Measurements from ENCODE around the gene DMD. TPM values are rescaled to one million over a fixed set of nuclear protein-coding genes. Genes with fewer than 3 reads are reported as not detected.

The DMD gene
- total RNA-seq, 1 donor from 2014 or later = 30.6 TPM

DNA sequence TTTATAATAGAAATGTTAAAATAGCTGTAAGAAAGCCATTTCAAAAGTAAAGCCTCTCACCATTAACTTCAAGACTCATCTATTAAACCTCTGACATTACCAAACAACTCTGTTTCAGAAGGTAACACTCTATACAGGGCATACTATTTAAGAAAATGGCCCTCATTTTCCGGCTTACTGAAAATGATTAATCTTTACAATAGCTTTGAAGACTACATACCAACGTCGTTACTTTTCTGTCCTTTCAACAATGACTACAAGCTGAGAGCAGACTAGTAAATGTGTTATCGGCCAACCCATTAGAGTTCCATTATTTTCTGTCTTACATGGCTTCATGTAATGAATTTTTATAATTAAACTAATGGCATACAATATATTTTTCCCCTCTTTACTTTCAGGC, 1545.9 kb downstream of the DMD start:
- no peak overlapping the region for H3K9ac ChIP-seq
- H3K36me3 ChIP-seq = no peaks in the 10 kb centered on the region
- no peak overlapping the region for H3K4me2 ChIP-seq
- Mint-ChIP-seq H3K27me3 (ENCODE audit: insufficient read depth, low read depth) (no peaks in the 10 kb centered on the region), H3K27ac (no peak overlapping the region), H3K4me1 (peaks cover 27% of the 10 kb centered on the region), H3K36me3 (peaks cover 5% of the 10 kb centered on the region), H3K9me3 (peaks cover 5% of the 10 kb centered on the region), H3K4me3 (no peak overlapping the region)
- H3K9me3 ChIP-seq (ENCODE audit: low read depth) = no peaks in the 10 kb centered on the region
- H3K27me3 ChIP-seq = no peaks in the 10 kb centered on the region
- H2AFZ ChIP-seq (replicated peaks) = no peak overlapping the region
- H3K27ac ChIP-seq = no peak overlapping the region
- TF ChIP-seq EZH2 (IDR thresholded peaks at IDR 0.05) = no peak
- TF ChIP-seq EZH2phosphoT487 (IDR thresholded peaks at IDR 0.05) = no peak
- TF ChIP-seq CTCF (IDR thresholded peaks at IDR 0.05) = no peak
- no peaks in the 10 kb centered on the region for H3K79me2 ChIP-seq (ENCODE audit: low read depth)
- H3F3A ChIP-seq (ENCODE audit: low read depth) = no peaks in the 10 kb centered on the region
- H3K4me1 ChIP-seq = no peaks in the 10 kb centered on the region
- DNase-seq (ENCODE audit: low spot score) = no peak
- H4K20me1 ChIP-seq (ENCODE audit: low read depth) = no peaks in the 10 kb centered on the region
- no peak overlapping the region for H3K4me3 ChIP-seq

DNA sequence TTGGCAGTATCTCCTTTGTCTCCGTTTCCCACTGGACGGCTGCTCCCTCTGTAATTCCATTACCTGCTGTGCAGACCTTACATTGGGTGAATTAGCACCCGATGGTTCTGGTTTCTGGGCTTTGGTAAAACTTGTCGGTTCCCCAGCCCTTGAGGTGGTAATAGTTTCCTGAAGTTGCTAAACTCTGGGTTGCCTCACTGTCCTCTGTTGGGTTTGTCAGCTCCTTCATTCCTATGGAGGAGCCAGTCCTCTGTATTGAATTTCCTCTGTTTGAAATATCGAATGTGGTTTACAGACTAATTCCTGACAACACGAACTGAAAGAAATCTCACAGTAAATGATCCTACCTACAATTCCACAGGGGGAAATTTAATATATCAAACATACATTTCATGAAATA, 1548.2 kb downstream of the DMD start:
- Histone ChIP-seq H3K27ac (no peak overlapping the region), H3K9me3 (ENCODE audit: low read depth) (no peaks in the 10 kb centered on the region), H3K36me3 (no peaks in the 10 kb centered on the region), H3K79me2 (ENCODE audit: low read depth) (no peaks in the 10 kb centered on the region), H3K4me2 (no peak overlapping the region), H3F3A (ENCODE audit: low read depth) (no peaks in the 10 kb centered on the region), H4K20me1 (ENCODE audit: low read depth) (no peaks in the 10 kb centered on the region), H3K27me3 (no peaks in the 10 kb centered on the region), H2AFZ (replicated peaks) (no peak overlapping the region), H3K4me3 (no peak overlapping the region), H3K4me1 (no peaks in the 10 kb centered on the region), H3K9ac (no peak overlapping the region)
- no peak for TF ChIP-seq CTCF (IDR thresholded peaks at IDR 0.05)
- no peak for TF ChIP-seq EZH2phosphoT487 (IDR thresholded peaks at IDR 0.05)
- no peak for TF ChIP-seq EZH2 (IDR thresholded peaks at IDR 0.05)
- H3K9me3 Mint-ChIP-seq = no peaks in the 10 kb centered on the region
- H3K36me3 Mint-ChIP-seq = no peaks in the 10 kb centered on the region
- H3K4me3 Mint-ChIP-seq = no peak overlapping the region
- no peaks in the 10 kb centered on the region for H3K27me3 Mint-ChIP-seq (ENCODE audit: insufficient read depth, low read depth)
- peaks cover 31% of the 10 kb centered on the region for H3K4me1 Mint-ChIP-seq
- no peak for DNase-seq (ENCODE audit: low spot score)
- H3K27ac Mint-ChIP-seq = no peak overlapping the region

GRCh38 chrX:31661280-31661810, 1550.0 kb downstream of the DMD start:
- H3K9me3 Mint-ChIP-seq = peaks cover 2% of the 10 kb centered on the region

More at GRCh38 chrX:31661280-31661810, 1550.0 kb downstream of the DMD start:
- H3K4me2 ChIP-seq = no peak overlapping the region
- H3K27me3 ChIP-seq = no peaks in the 10 kb centered on the region
- no peaks in the 10 kb centered on the region for H3K9me3 ChIP-seq (ENCODE audit: low read depth)
- no peaks in the 10 kb centered on the region for H4K20me1 ChIP-seq (ENCODE audit: low read depth)
- H3K4me3 ChIP-seq = no peak overlapping the region
- Mint-ChIP-seq H3K36me3 (peaks cover 6% of the 10 kb centered on the region), H3K4me3 (no peak overlapping the region), H3K27ac (no peak overlapping the region), H3K27me3 (ENCODE audit: insufficient read depth, low read depth) (no peaks in the 10 kb centered on the region), H3K4me1 (peaks cover 31% of the 10 kb centered on the region)
- no peak overlapping the region for H3K27ac ChIP-seq
- no peaks in the 10 kb centered on the region for H3F3A ChIP-seq (ENCODE audit: low read depth)
- H3K79me2 ChIP-seq (ENCODE audit: low read depth) = no peaks in the 10 kb centered on the region
- H2AFZ ChIP-seq (replicated peaks) = no peak overlapping the region
- no peaks in the 10 kb centered on the region for H3K36me3 ChIP-seq
- H3K4me1 ChIP-seq = no peaks in the 10 kb centered on the region
- H3K9ac ChIP-seq = no peak overlapping the region
- TF ChIP-seq CTCF (IDR thresholded peaks at IDR 0.05) = no peak
- TF ChIP-seq EZH2phosphoT487 (IDR thresholded peaks at IDR 0.05) = no peak
- TF ChIP-seq EZH2 (IDR thresholded peaks at IDR 0.05) = no peak
- no peak for DNase-seq (ENCODE audit: low spot score)

Data from neural progenitor cell (in vitro differentiated cells).